Gastrocnemius medialis (tissue), 4 donors: ENCODE results near the gene ZNF213.

Experiments used
- POLR2A ChIP-seq, 2 donors: fragments of 450-650 bp; IDR thresholded peaks; one replicate each; pipeline ENCODE4 v1.6.1; 2017; ENCODE audit warnings: antibody characterized with exemption in 2 of 2, mild to moderate bottlenecking in 2 of 2, moderate library complexity in 2 of 2
- TF ChIP-seq, protein P1 (sequence below), 5 experiments: fragments of 450-650 bp in 3 of 5; fragments of 200-600 bp in 2 of 5; sonication (generic) in 2 of 5; IDR thresholded peaks in 4 of 5; conservative IDR thresholded peaks in 1 of 5; 1 replicate in 4 of 5; 2 replicates in 1 of 5; pipeline ENCODE4 v1.5.1; 2016 to 2019; ENCODE audit warnings: antibody characterized with exemption in 5 of 5, mild to moderate bottlenecking in 3 of 5, moderate library complexity in 3 of 5

GRCh38 chr16:3138342-3138741 is 3.5 kb downstream of the ZNF213 start:
- TF ChIP-seq, protein P1, sequence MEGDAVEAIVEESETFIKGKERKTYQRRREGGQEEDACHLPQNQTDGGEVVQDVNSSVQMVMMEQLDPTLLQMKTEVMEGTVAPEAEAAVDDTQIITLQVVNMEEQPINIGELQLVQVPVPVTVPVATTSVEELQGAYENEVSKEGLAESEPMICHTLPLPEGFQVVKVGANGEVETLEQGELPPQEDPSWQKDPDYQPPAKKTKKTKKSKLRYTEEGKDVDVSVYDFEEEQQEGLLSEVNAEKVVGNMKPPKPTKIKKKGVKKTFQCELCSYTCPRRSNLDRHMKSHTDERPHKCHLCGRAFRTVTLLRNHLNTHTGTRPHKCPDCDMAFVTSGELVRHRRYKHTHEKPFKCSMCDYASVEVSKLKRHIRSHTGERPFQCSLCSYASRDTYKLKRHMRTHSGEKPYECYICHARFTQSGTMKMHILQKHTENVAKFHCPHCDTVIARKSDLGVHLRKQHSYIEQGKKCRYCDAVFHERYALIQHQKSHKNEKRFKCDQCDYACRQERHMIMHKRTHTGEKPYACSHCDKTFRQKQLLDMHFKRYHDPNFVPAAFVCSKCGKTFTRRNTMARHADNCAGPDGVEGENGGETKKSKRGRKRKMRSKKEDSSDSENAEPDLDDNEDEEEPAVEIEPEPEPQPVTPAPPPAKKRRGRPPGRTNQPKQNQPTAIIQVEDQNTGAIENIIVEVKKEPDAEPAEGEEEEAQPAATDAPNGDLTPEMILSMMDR (IDR thresholded peaks at IDR 0.05 in 4 of 5, conservative IDR thresholded peaks at IDR 0.05 in 1 of 5): no peak
- TF ChIP-seq POLR2A (IDR thresholded peaks at IDR 0.05): no peak
